ENCODE measurements around the gene ZNF652.
"Not testable (repeated sequence)": the region's sequence is repeated elsewhere in the genome, so short reads cannot be mapped to it uniquely, and the experiment has no call there.

Gene ZNF652

GRCh38 chr17:49390548-49391324, 28.7 kb upstream of the ZNF652 start:
- Mint-ChIP-seq H3K27ac (peak overlapping the region; percentile 94), H3K27me3 (ENCODE audit: low read depth) (no peaks in the 10 kb centered on the region), H3K36me3 (ENCODE audit: low read depth) (peaks cover 6% of the 10 kb centered on the region), H3K4me1 (ENCODE audit: low read depth) (peaks cover 55% of the 10 kb centered on the region), H3K9me3 (no peaks in the 10 kb centered on the region), H3K4me3 (peak overlapping the region; percentile 75)

- not testable (repeated sequence) for H3K9me3 Mint-ChIP-seq; H3K27me3 Mint-ChIP-seq (ENCODE audit: low read depth); H3K36me3 Mint-ChIP-seq (ENCODE audit: low read depth)
- H3K4me1 Mint-ChIP-seq (ENCODE audit: low read depth), result peaks cover 52% of the 10 kb centered on the region
- peak overlapping the region; percentile 71 for H3K27ac Mint-ChIP-seq
- peak overlapping the region; percentile 29 for H3K4me3 Mint-ChIP-seq
Observed at GRCh38 chr17:49389514-49390347, 27.7 kb upstream of the ZNF652 start.

GRCh38 chr17:49388692-49389513, 26.9 kb upstream of the ZNF652 start:
- Mint-ChIP-seq H3K4me1 (ENCODE audit: low read depth) (peaks cover 49% of the 10 kb centered on the region), H3K4me3 (peak overlapping the region; percentile 78), H3K36me3 (ENCODE audit: low read depth) (peaks cover 6% of the 10 kb centered on the region), H3K9me3 (no peaks in the 10 kb centered on the region), H3K27ac (peak overlapping the region; percentile 97), H3K27me3 (ENCODE audit: low read depth) (no peaks in the 10 kb centered on the region)

GRCh38 chr17:49388290-49388640, 26.2 kb upstream of the ZNF652 start:
- Mint-ChIP-seq H3K9me3 (no peaks in the 10 kb centered on the region), H3K4me1 (ENCODE audit: low read depth) (peaks cover 42% of the 10 kb centered on the region), H3K27me3 (ENCODE audit: low read depth) (no peaks in the 10 kb centered on the region), H3K4me3 (peak overlapping the region; percentile 78), H3K36me3 (ENCODE audit: low read depth) (peaks cover 6% of the 10 kb centered on the region), H3K27ac (peak overlapping the region; percentile 97)

GRCh38 chr17:49387498-49388289, 25.6 kb upstream of the ZNF652 start:
- peaks cover 42% of the 10 kb centered on the region for H3K4me1 Mint-ChIP-seq (ENCODE audit: low read depth)
- H3K4me3 Mint-ChIP-seq, result peak overlapping the region; percentile 78
- H3K27me3 Mint-ChIP-seq (ENCODE audit: low read depth), result no peaks in the 10 kb centered on the region
- peak overlapping the region; percentile 97 for H3K27ac Mint-ChIP-seq
- H3K36me3 Mint-ChIP-seq (ENCODE audit: low read depth), result peaks cover 6% of the 10 kb centered on the region
- H3K9me3 Mint-ChIP-seq, result no peaks in the 10 kb centered on the region

- H3K9me3 Mint-ChIP-seq, result no peaks in the 10 kb centered on the region
- H3K27me3 Mint-ChIP-seq (ENCODE audit: low read depth), result peaks cover 5% of the 10 kb centered on the region
Observed at GRCh38 chr17:49386373-49386772, 24.3 kb upstream of the ZNF652 start.

GRCh38 chr17:49384951-49385350, 22.9 kb upstream of the ZNF652 start:
- peaks cover 4% of the 10 kb centered on the region for H3K36me3 Mint-ChIP-seq (ENCODE audit: low read depth)

More at GRCh38 chr17:49386373-49386772, 24.3 kb upstream of the ZNF652 start:
- H3K4me3 Mint-ChIP-seq, result no peak overlapping the region
- H3K36me3 Mint-ChIP-seq (ENCODE audit: low read depth), result peaks cover 6% of the 10 kb centered on the region
- H3K4me1 Mint-ChIP-seq (ENCODE audit: low read depth), result peaks cover 42% of the 10 kb centered on the region
- H3K27ac Mint-ChIP-seq, result no peak overlapping the region

GRCh38 chr17:49383060-49383459, 21.0 kb upstream of the ZNF652 start:
- Mint-ChIP-seq H3K9me3 (no peaks in the 10 kb centered on the region), H3K4me1 (ENCODE audit: low read depth) (peaks cover 13% of the 10 kb centered on the region), H3K27me3 (ENCODE audit: low read depth) (peaks cover 13% of the 10 kb centered on the region), H3K27ac (no peak overlapping the region), H3K36me3 (ENCODE audit: low read depth) (peaks cover 2% of the 10 kb centered on the region), H3K4me3 (no peak overlapping the region)

More at GRCh38 chr17:49384951-49385350, 22.9 kb upstream of the ZNF652 start:
- H3K27ac Mint-ChIP-seq, result no peak overlapping the region
- H3K27me3 Mint-ChIP-seq (ENCODE audit: low read depth), result peaks cover 5% of the 10 kb centered on the region
- H3K4me1 Mint-ChIP-seq (ENCODE audit: low read depth), result peaks cover 29% of the 10 kb centered on the region
- no peak overlapping the region for H3K4me3 Mint-ChIP-seq
- no peaks in the 10 kb centered on the region for H3K9me3 Mint-ChIP-seq

GRCh38 chr17:49382556-49382955, 20.5 kb upstream of the ZNF652 start:
- Mint-ChIP-seq H3K4me3 (no peak overlapping the region), H3K27ac (no peak overlapping the region), H3K36me3 (ENCODE audit: low read depth) (peaks cover 1% of the 10 kb centered on the region), H3K9me3 (no peaks in the 10 kb centered on the region), H3K4me1 (ENCODE audit: low read depth) (peaks cover 8% of the 10 kb centered on the region), H3K27me3 (ENCODE audit: low read depth) (peaks cover 13% of the 10 kb centered on the region)

GRCh38 chr17:49381793-49382192, 19.7 kb upstream of the ZNF652 start:
- Mint-ChIP-seq H3K4me1 (ENCODE audit: low read depth) (peaks cover 3% of the 10 kb centered on the region), H3K27ac (no peak overlapping the region), H3K9me3 (no peaks in the 10 kb centered on the region), H3K4me3 (no peak overlapping the region), H3K36me3 (ENCODE audit: low read depth) (peaks cover 1% of the 10 kb centered on the region), H3K27me3 (ENCODE audit: low read depth) (peaks cover 13% of the 10 kb centered on the region)

GRCh38 chr17:49381033-49381432, 19.0 kb upstream of the ZNF652 start:
- Mint-ChIP-seq H3K4me1 (ENCODE audit: low read depth) (peaks cover 1% of the 10 kb centered on the region), H3K4me3 (no peak overlapping the region), H3K27ac (no peak overlapping the region)

GRCh38 chr17:49379926-49380325, 17.9 kb upstream of the ZNF652 start:
- H3K4me3 Mint-ChIP-seq, result no peak overlapping the region
- H3K27me3 Mint-ChIP-seq (ENCODE audit: low read depth), result peaks cover 13% of the 10 kb centered on the region
- H3K27ac Mint-ChIP-seq, result no peak overlapping the region
- H3K9me3 Mint-ChIP-seq, result no peaks in the 10 kb centered on the region
- H3K4me1 Mint-ChIP-seq (ENCODE audit: low read depth), result no peaks in the 10 kb centered on the region
- H3K36me3 Mint-ChIP-seq (ENCODE audit: low read depth), result peaks cover 1% of the 10 kb centered on the region

More at GRCh38 chr17:49381033-49381432, 19.0 kb upstream of the ZNF652 start:
- H3K27me3 Mint-ChIP-seq (ENCODE audit: low read depth), result peaks cover 13% of the 10 kb centered on the region
- H3K36me3 Mint-ChIP-seq (ENCODE audit: low read depth), result peaks cover 1% of the 10 kb centered on the region
- H3K9me3 Mint-ChIP-seq, result no peaks in the 10 kb centered on the region

- peaks cover 13% of the 10 kb centered on the region for H3K27me3 Mint-ChIP-seq (ENCODE audit: low read depth)
- no peak overlapping the region for H3K4me3 Mint-ChIP-seq
- H3K4me1 Mint-ChIP-seq (ENCODE audit: low read depth), result no peaks in the 10 kb centered on the region
- peaks cover 1% of the 10 kb centered on the region for H3K36me3 Mint-ChIP-seq (ENCODE audit: low read depth)
- no peaks in the 10 kb centered on the region for H3K9me3 Mint-ChIP-seq
- no peak overlapping the region for H3K27ac Mint-ChIP-seq
Observed at GRCh38 chr17:49378311-49378710, 16.3 kb upstream of the ZNF652 start.

GRCh38 chr17:49375544-49375943, 13.5 kb upstream of the ZNF652 start:
- Mint-ChIP-seq H3K27me3 (ENCODE audit: low read depth) (peaks cover 8% of the 10 kb centered on the region), H3K4me3 (no peak overlapping the region), H3K4me1 (ENCODE audit: low read depth) (no peaks in the 10 kb centered on the region), H3K36me3 (ENCODE audit: low read depth) (peaks cover 1% of the 10 kb centered on the region), H3K27ac (no peak overlapping the region), H3K9me3 (no peaks in the 10 kb centered on the region)
